ENCODE measurements around the gene CDC6.

The CDC6 gene

GRCh38 chr17:40312131-40312731 lies 24.6 kb downstream of the CDC6 start:
- DNase-seq: no peak

- DNase-seq: no peak
Observed at GRCh38 chr17:40312893-40313667, 25.4 kb downstream of the CDC6 start.

- DNase-seq: peak; percentile 25
Observed at GRCh38 chr17:40313668-40314583, 26.2 kb downstream of the CDC6 start.

- DNase-seq: peak; percentile 96
Observed at GRCh38 chr17:40314584-40314956, 26.9 kb downstream of the CDC6 start.

GRCh38 chr17:40315206-40315605 lies 27.5 kb downstream of the CDC6 start:
- peak; percentile 62 for DNase-seq

- peak; percentile 63 for DNase-seq
Observed at GRCh38 chr17:40315678-40316570, 28.2 kb downstream of the CDC6 start.

- peak; percentile 62 for DNase-seq
Observed at GRCh38 chr17:40316571-40317344, 29.1 kb downstream of the CDC6 start.

GRCh38 chr17:40317345-40317873 lies 29.7 kb downstream of the CDC6 start:
- DNase-seq: peak; percentile 82

- DNase-seq: peak; percentile 97
Observed at GRCh38 chr17:40317880-40318829, 30.5 kb downstream of the CDC6 start.

GRCh38 chr17:40318830-40319391 lies 31.2 kb downstream of the CDC6 start:
- peak; percentile 73 for DNase-seq

- DNase-seq: peak; percentile 94
Observed at GRCh38 chr17:40319651-40320540, 32.2 kb downstream of the CDC6 start.

GRCh38 chr17:40320756-40321523 lies 33.3 kb downstream of the CDC6 start:
- peak; percentile 81 for DNase-seq

GRCh38 chr17:40321524-40321929 lies 33.8 kb downstream of the CDC6 start:
- DNase-seq: no peak

GRCh38 chr17:40321961-40322357 lies 34.3 kb downstream of the CDC6 start:
- DNase-seq: no peak

- peak; percentile 94 for DNase-seq
Observed at GRCh38 chr17:40322358-40323315, 35.0 kb downstream of the CDC6 start.
